PC-9 (cell line): ENCODE results near the gene PABPC1L. TPM values are rescaled to one million over a fixed set of nuclear protein-coding genes. Genes with fewer than 3 reads are reported as not detected.

ENCODE experiments used
- BruUV-seq: library from RNA; stranded (reverse); fragments of 400-500 nt; replicated peaks from 2 replicates; lab custom pipeline; 2021; lab: Mats Ljungman, UMichigan
- CTCF ChIA-PET: fragments of 300-600 bp; sonication (Branson Sonifier 250); formaldehyde crosslinking; loops from one replicate; lab custom pipeline; 2022; ENCODE audit warnings: antibody characterized with exemption; lab: Charles Lee
- POLR2A ChIA-PET: fragments of 300-600 bp; sonication (Branson Sonifier 250); formaldehyde crosslinking; loops from one replicate; lab custom pipeline; 2022; ENCODE audit warnings: antibody characterized with exemption; ENCODE audit not compliant: unreplicated experiment; lab: Charles Lee
- DNase-seq, 2 experiments: peaks; one replicate each; pipeline versions ENCODE4 v3.0.0 to v3.0.0-alpha.2; 2015 to 2022; ENCODE audit warnings: mixed read lengths in 1 of 2
- H2AFZ ChIP-seq: fragments of 200-600 bp; sonication (generic); 2 replicates; pipeline ENCODE4 v1.8.1; 2017; ENCODE audit warnings: antibody characterized with exemption
- H3F3A ChIP-seq: fragments of 200-600 bp; sonication (generic); 2 replicates; pipeline ENCODE4 v1.8.1; 2017; ENCODE audit warnings: antibody characterized with exemption, mild to moderate bottlenecking, low read depth; ENCODE audit not compliant: insufficient read depth
- H3K27ac ChIP-seq: fragments of 200-600 bp; sonication (generic); 2 replicates; pipeline ENCODE4 v1.6.1; 2016; ENCODE audit warnings: mixed run types
- H3K27me3 ChIP-seq: fragments of 200-600 bp; sonication (generic); 2 replicates; pipeline ENCODE4 v1.6.1; 2016; ENCODE audit warnings: low read depth, mixed run types; ENCODE audit not compliant: insufficient read depth
- H3K36me3 ChIP-seq: fragments of 200-600 bp; sonication (generic); 2 replicates; pipeline ENCODE4 v1.6.1; 2016; ENCODE audit warnings: low read depth, mixed run types
- H3K4me1 ChIP-seq: fragments of 200-600 bp; sonication (generic); replicated peaks from 2 replicates; pipeline ENCODE4 v1.6.1; 2016; ENCODE audit warnings: mixed run types; ENCODE audit not compliant: insufficient read depth
- H3K4me2 ChIP-seq: fragments of 200-600 bp; sonication (generic); 2 replicates; pipeline ENCODE4 v1.6.1; 2017; ENCODE audit warnings: mixed run types
- H3K4me3 ChIP-seq: fragments of 200-600 bp; sonication (generic); 2 replicates; pipeline ENCODE4 v1.6.1; 2016; ENCODE audit warnings: mixed run types
- H3K79me2 ChIP-seq: fragments of 200-600 bp; sonication (generic); 2 replicates; pipeline ENCODE4 v1.6.1; 2017; ENCODE audit warnings: low read depth, mixed run types
- H3K9me2 ChIP-seq: fragments of 200-600 bp; sonication (generic); 2 replicates; pipeline ENCODE4 v1.8.1; 2017; ENCODE audit warnings: mild to moderate bottlenecking; ENCODE audit not compliant: insufficient read depth
- H3K9me3 ChIP-seq: fragments of 200-600 bp; sonication (generic); 2 replicates; pipeline ENCODE4 v1.8.1; 2016; ENCODE audit warnings: low read depth; ENCODE audit not compliant: insufficient read depth
- H4K20me1 ChIP-seq: fragments of 200-600 bp; sonication (generic); 2 replicates; pipeline ENCODE4 v1.8.1; 2017; ENCODE audit not compliant: insufficient read depth
- CTCF ChIP-seq: fragments of 200-600 bp; sonication (generic); conservative IDR thresholded peaks from 2 replicates; pipeline ENCODE4 v1.6.1; 2017; ENCODE audit warnings: mixed run types, antibody characterized with exemption, mild to moderate bottlenecking, moderate library complexity
- EZH2 ChIP-seq: fragments of 200-600 bp; sonication (generic); IDR thresholded peaks from 2 replicates; pipeline ENCODE4 v1.8.0; 2017; ENCODE audit warnings: antibody characterized with exemption, low read depth
- intact Hi-C: fragments of 100-400 bp; cut with micrococcal nuclease; formaldehyde crosslinking; loops from one replicate; pipeline ENCODE4 v1.10.0; 2022; ENCODE audit not compliant: unreplicated experiment
- total RNA-seq: library from RNA; stranded (reverse); gene quantifications from 2 replicates; pipeline ENCODE4 v1.2.3, GENCODE V29; 2021

The PABPC1L gene
- total RNA-seq, 1 experiment from 2014 or later = 132 TPM

DNA sequence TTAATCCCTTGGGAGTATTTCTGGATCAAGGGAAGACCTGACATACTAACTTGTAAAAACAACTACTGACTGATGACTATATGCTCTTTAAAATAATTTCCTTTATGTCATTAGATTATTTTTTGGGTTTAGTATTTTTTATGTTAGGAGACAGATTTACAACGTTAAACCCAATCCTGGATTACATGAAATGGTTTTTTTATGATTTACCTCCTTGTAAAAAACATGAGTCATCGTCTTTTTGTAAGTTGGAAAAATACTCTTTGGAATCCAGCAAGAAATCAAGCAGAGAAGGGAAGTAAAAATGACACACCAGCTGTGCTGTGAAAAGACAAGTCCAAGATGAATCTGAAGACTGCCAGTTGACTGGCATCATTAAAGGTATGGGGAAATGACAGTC is 63.2 kb downstream of the PABPC1L start:
- Histone ChIP-seq H3F3A (no peaks in the 10 kb centered on the region), H3K4me3 (no peak overlapping the region), H3K79me2 (peaks cover 32% of the 10 kb centered on the region), H3K4me1 (peaks cover 9% of the 10 kb centered on the region; the same call in 1 of the 2 replicates), H2AFZ (no peak overlapping the region), H3K27me3 (no peaks in the 10 kb centered on the region), H3K9me3 (no peaks in the 10 kb centered on the region), H3K36me3 (peaks cover 37% of the 10 kb centered on the region), H3K27ac (no peak overlapping the region), H3K9me2 (no peaks in the 10 kb centered on the region), H3K4me2 (no peak overlapping the region), H4K20me1 (peaks cover 6% of the 10 kb centered on the region; the same call in 1 of the 2 replicates)
- CTCF ChIA-PET = no interaction called here
- no TSS peak for BruUV-seq
- TF ChIP-seq EZH2 = no peak
- no peak for TF ChIP-seq CTCF
- DNase-seq = no peak
- POLR2A ChIA-PET = no interaction called here
- intact Hi-C loops = no loop called here

DNA sequence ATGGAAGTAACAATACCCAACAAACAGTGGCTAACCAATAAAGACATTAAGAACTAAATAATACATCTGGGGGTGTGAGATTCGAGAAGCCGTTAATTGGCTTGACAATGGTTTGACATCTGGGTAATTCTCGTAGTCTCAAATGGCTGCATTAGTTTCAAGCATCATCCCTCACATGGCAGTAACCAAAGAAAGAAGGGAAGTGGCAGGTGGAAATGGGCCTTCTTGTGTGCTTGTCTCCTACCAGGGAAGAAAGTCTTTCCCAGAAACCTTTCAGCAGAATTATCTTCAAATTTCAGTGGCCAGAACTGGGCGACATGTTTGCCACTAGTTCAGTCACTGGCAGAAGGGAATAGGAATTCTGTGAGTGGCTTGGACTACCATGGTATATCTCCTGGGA is 66.8 kb downstream of the PABPC1L start:
- intact Hi-C loops = no loop called here
- ChIA-PET POLR2A (interaction anchor here (0.6 kb wide), 1 partner anchor 16 kb away, joined by 3 read pairs; no protein-coding TSS in a partner anchor), CTCF (no interaction called here)
- Histone ChIP-seq H2AFZ (no peak overlapping the region), H3K9me3 (no peaks in the 10 kb centered on the region), H3K4me2 (no peak overlapping the region), H3K27ac (no peak overlapping the region), H3K27me3 (no peaks in the 10 kb centered on the region), H3K79me2 (no peaks in the 10 kb centered on the region), H3K9me2 (no peaks in the 10 kb centered on the region), H3K36me3 (peaks cover 56% of the 10 kb centered on the region), H3K4me3 (no peak overlapping the region), H4K20me1 (peaks cover 3% of the 10 kb centered on the region; the same call in 1 of the 2 replicates), H3K4me1 (no peaks in the 10 kb centered on the region), H3F3A (no peaks in the 10 kb centered on the region)
- no peak for TF ChIP-seq CTCF
- no peak for TF ChIP-seq EZH2
- DNase-seq = no peak
- BruUV-seq = no TSS peak

- H3K9me3 ChIP-seq = no peaks in the 10 kb centered on the region
- H3K27ac ChIP-seq = no peak overlapping the region; the same call in 1 of the 2 replicates
- no peaks in the 10 kb centered on the region for H3K9me2 ChIP-seq
- H2AFZ ChIP-seq = no peak overlapping the region
- ChIA-PET CTCF (no interaction called here), POLR2A (interaction anchor here (0.6 kb wide), 1 partner anchor 490 kb away, joined by 3 read pairs; the partner anchor contains the start of gene WFDC2)
- H4K20me1 ChIP-seq = no peaks in the 10 kb centered on the region; the same call in 1 of the 2 replicates
- H3K4me2 ChIP-seq = no peak overlapping the region
- intact Hi-C loops = no loop called here
- H3K4me1 ChIP-seq = no peaks in the 10 kb centered on the region
- no peaks in the 10 kb centered on the region for H3F3A ChIP-seq
- no TSS peak for BruUV-seq
- H3K4me3 ChIP-seq = no peak overlapping the region
- no peak for TF ChIP-seq CTCF
- no peak for TF ChIP-seq EZH2
- peak; percentile 25 to 49 for DNase-seq
- peaks cover 46% of the 10 kb centered on the region; the same call in 1 of the 2 replicates for H3K36me3 ChIP-seq
- H3K79me2 ChIP-seq = 0 out of 2 replicates have a peak, but pooled peaks cover 4% of the 10 kb centered on the region
- H3K27me3 ChIP-seq = no peaks in the 10 kb centered on the region
These were observed 69.3 kb downstream of the PABPC1L start for GRCh38 chr20:44979090-44979621.
